GM12878 (cell line): Measurements from ENCODE around the gene GNLY. TPM values are rescaled to one million over a fixed set of nuclear protein-coding genes. Genes with fewer than 3 reads are reported as not detected.

Source experiments
- HDGF ChIP-seq: fragments of 450-650 bp; IDR thresholded peaks from 2 replicates; pipeline ENCODE4 v1.6.1; 2016; ENCODE audit warnings: antibody characterized with exemption
- MTA3 ChIP-seq: IDR thresholded peaks from 2 replicates; pipeline ENCODE4 v1.6.1; 2012; ENCODE audit warnings: low read length, inconsistent platforms, borderline replicate concordance
- RFX5 ChIP-seq: IDR thresholded peaks from 2 replicates; pipeline ENCODE4 v1.6.1; 2011; ENCODE audit warnings: low read depth, low read length, improper control_type of control experiment
- SMARCA5 ChIP-seq: fragments of 450-650 bp; IDR thresholded peaks from 2 replicates; pipeline ENCODE4 v1.6.1; 2017; ENCODE audit warnings: mild to moderate bottlenecking
- ZNF274 ChIP-seq: IDR thresholded peaks from one replicate; pipeline ENCODE4 v1.8.0; 2011; ENCODE audit not compliant: insufficient read length, insufficient read depth
- polyA plus RNA-seq, 11 experiments: library from polyadenylated mRNA; depleted of rRNA in 4 of 11; unstranded in 6 of 11; stranded (reverse) in 5 of 11; fragments of >200 nt; fragmentation: Nextera tagmentation in 4 of 11; fragmentation: Illumina TruSeq in 1 of 11; extraction: Ambion mirVana in 4 of 11; extraction: Trizol in 1 of 11; gene quantifications; 1 replicate in 1 of 11; 2 replicates in 10 of 11; pipeline versions ENCODE4 v1.2.1 to v1.2.3, GENCODE V29; 2011 to 2016; ENCODE audit warnings: inconsistent platforms in 2 of 11, missing spikeins in 2 of 11, low read depth in 1 of 11
- total RNA-seq, 4 experiments: library from RNA; depleted of rRNA in 3 of 4; stranded (reverse); fragments of >200 nt in 3 of 4; fragmentation: Illumina TruSeq in 1 of 4; extraction: Trizol in 1 of 4; gene quantifications; 2 replicates each; pipeline versions ENCODE4 v1.2.1 to v1.2.3, GENCODE V29; 2013 to 2021
- TF ChIP-seq, protein P1 (sequence below): fragments of 450-650 bp; IDR thresholded peaks from 2 replicates; pipeline ENCODE4 v1.6.1; 2017; ENCODE audit warnings: mild to moderate bottlenecking, low read depth, inconsistent platforms; ENCODE audit not compliant: poor library complexity, severe bottlenecking
- TF ChIP-seq, protein P2 (sequence below): IDR thresholded peaks from 2 replicates; pipeline ENCODE4 v1.6.1; 2012; ENCODE audit warnings: low read depth, low read length, improper control_type of control experiment
- TF ChIP-seq, protein P3 (sequence below): IDR thresholded peaks from 2 replicates; pipeline ENCODE4 v1.6.1; 2011; ENCODE audit warnings: low read depth, mild to moderate bottlenecking, low read length, moderate library complexity, borderline replicate concordance; ENCODE audit errors: extremely low read depth
- TF ChIP-seq, protein P4 (sequence below), 3 experiments: IDR thresholded peaks in 2 of 3; conservative IDR thresholded peaks in 1 of 3; 2 replicates each; pipeline ENCODE4 v1.5.1; 2011; ENCODE audit warnings: low read depth in 3 of 3, low read length in 3 of 3, mild to moderate bottlenecking in 3 of 3, control low read depth in 2 of 3, moderate library complexity in 2 of 3, inconsistent platforms in 1 of 3, mixed read lengths in 1 of 3; ENCODE audit not compliant: control insufficient read depth in 2 of 3, insufficient read depth in 1 of 3; ENCODE audit errors: extremely low read depth in 1 of 3

Gene GNLY
- total and polyA plus RNA-seq, 10 of the 15 experiments (the other 5 are each of a cell fraction or from before 2014, with no cell fraction given) = 0.18 to 0.42 TPM; not detected in 8

DNA sequence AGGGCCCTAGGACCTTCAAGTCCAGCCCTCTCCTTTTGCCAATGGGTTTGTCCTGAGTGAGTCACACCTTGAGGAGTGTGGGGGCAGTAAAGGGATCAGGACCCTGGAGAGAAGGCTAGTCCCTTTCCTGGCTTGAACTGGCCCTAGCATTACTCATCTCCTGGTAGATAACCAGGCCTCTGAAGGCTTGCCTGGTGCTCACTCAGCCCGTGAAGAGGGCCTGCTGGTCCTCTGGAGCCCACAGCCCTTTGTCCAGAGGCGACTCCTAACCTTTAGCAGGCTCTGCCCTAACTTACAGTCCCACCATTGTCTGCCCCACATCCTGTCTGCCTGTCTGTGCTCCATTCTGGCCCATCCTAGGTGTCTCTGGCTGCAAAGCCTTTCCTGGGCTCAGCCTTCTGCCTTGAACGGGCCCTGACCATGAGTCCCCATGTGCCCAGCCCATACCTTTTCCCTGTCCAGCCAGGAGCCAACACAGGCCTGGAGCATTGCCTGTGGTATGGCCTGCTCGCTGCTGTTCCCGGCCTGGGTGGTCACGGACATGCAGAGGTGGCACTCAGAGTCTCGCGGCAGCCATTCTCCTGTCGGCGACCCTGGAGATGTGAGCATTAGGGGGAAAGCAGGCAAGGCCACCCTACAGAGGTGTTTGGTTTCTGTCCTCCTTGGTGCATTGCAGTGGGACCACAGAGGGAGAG lies 31.1 kb upstream of the GNLY start (continued):
- TF ChIP-seq, protein P1, sequence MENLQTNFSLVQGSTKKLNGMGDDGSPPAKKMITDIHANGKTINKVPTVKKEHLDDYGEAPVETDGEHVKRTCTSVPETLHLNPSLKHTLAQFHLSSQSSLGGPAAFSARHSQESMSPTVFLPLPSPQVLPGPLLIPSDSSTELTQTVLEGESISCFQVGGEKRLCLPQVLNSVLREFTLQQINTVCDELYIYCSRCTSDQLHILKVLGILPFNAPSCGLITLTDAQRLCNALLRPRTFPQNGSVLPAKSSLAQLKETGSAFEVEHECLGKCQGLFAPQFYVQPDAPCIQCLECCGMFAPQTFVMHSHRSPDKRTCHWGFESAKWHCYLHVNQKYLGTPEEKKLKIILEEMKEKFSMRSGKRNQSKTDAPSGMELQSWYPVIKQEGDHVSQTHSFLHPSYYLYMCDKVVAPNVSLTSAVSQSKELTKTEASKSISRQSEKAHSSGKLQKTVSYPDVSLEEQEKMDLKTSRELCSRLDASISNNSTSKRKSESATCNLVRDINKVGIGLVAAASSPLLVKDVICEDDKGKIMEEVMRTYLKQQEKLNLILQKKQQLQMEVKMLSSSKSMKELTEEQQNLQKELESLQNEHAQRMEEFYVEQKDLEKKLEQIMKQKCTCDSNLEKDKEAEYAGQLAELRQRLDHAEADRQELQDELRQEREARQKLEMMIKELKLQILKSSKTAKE = no peak
- TF ChIP-seq, protein P2, sequence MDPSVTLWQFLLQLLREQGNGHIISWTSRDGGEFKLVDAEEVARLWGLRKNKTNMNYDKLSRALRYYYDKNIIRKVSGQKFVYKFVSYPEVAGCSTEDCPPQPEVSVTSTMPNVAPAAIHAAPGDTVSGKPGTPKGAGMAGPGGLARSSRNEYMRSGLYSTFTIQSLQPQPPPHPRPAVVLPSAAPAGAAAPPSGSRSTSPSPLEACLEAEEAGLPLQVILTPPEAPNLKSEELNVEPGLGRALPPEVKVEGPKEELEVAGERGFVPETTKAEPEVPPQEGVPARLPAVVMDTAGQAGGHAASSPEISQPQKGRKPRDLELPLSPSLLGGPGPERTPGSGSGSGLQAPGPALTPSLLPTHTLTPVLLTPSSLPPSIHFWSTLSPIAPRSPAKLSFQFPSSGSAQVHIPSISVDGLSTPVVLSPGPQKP = no peak
- TF ChIP-seq SMARCA5 (no peak), HDGF (no peak), ZNF274 (no peak), RFX5 (no peak), MTA3 (no peak)
- TF ChIP-seq, protein P3, sequence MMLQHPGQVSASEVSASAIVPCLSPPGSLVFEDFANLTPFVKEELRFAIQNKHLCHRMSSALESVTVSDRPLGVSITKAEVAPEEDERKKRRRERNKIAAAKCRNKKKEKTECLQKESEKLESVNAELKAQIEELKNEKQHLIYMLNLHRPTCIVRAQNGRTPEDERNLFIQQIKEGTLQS = no peak
- TF ChIP-seq, protein P4, sequence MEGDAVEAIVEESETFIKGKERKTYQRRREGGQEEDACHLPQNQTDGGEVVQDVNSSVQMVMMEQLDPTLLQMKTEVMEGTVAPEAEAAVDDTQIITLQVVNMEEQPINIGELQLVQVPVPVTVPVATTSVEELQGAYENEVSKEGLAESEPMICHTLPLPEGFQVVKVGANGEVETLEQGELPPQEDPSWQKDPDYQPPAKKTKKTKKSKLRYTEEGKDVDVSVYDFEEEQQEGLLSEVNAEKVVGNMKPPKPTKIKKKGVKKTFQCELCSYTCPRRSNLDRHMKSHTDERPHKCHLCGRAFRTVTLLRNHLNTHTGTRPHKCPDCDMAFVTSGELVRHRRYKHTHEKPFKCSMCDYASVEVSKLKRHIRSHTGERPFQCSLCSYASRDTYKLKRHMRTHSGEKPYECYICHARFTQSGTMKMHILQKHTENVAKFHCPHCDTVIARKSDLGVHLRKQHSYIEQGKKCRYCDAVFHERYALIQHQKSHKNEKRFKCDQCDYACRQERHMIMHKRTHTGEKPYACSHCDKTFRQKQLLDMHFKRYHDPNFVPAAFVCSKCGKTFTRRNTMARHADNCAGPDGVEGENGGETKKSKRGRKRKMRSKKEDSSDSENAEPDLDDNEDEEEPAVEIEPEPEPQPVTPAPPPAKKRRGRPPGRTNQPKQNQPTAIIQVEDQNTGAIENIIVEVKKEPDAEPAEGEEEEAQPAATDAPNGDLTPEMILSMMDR (IDR thresholded peaks at IDR 0.05 in 2 of 3, conservative IDR thresholded peaks at IDR 0.05 in 1 of 3; ENCODE audit: control insufficient read depth in 2 of 3, extremely low read depth in 1 of 3, insufficient read depth in 1 of 3, low read depth in 3 of 3, low read length in 3 of 3) = no peak
